22Rv1 (cell line): ENCODE measurements around the gene GSG1L.

Source experiments
- CTCF ChIP-seq: fragments of 450-650 bp; IDR thresholded peaks from 2 replicates; pipeline ENCODE4 v1.5.1; 2017; ENCODE audit warnings: mild to moderate bottlenecking
- ZFX ChIP-seq: fragments of 450-650 bp; IDR thresholded peaks from 2 replicates; pipeline ENCODE4 v1.6.1; 2017; ENCODE audit warnings: antibody characterized with exemption, borderline replicate concordance

- TF ChIP-seq CTCF (no peak), ZFX (no peak)
Measured at GRCh38 chr16:27847030-27847550, 216.4 kb downstream of the GSG1L start.
